HCT116 (cell line): ENCODE measurements around the gene WWOX. TPM values are rescaled to one million over a fixed set of nuclear protein-coding genes. Genes with fewer than 3 reads are reported as not detected.

Source experiments
- ATAC-seq: fragments of 200-7000 bp; cut with Tn5 transposase; 2 replicates; pipeline ENCODE4 v1.9.1; 2020; ENCODE audit warnings: mild to moderate bottlenecking, moderate library complexity
- BruUV-seq: library from RNA; stranded (reverse); fragments of 400-500 nt; replicated peaks from 2 replicates; lab custom pipeline; 2021; lab: Mats Ljungman, UMichigan
- CTCF ChIA-PET: fragments of 300-600 bp; sonication (Branson Sonifier 250); formaldehyde crosslinking; loops from one replicate; lab custom pipeline; 2021; ENCODE audit warnings: antibody characterized with exemption; lab: Charles Lee
- POLR2A ChIA-PET: fragments of 300-600, 350-600 bp; sonication (Branson Sonifier 250); formaldehyde crosslinking; loops from one replicate; lab custom pipeline; 2021; ENCODE audit warnings: antibody characterized with exemption; lab: Charles Lee
- RAD21 ChIA-PET, 2 experiments: fragments of 300-600 bp; sonication (Branson Sonifier 250); formaldehyde crosslinking; loops; one replicate each; lab custom pipeline; 2023; ENCODE audit warnings: low total read pairs in 2 of 2; ENCODE audit not compliant: uncharacterized antibody in 2 of 2, unreplicated experiment in 2 of 2, low non-redundant PET in 1 of 2; lab: Charles Lee
- DNase-seq: peaks from one replicate; pipeline ENCODE4 v3.0.0-alpha.2; 2010; ENCODE audit warnings: low read depth, low spot score
- H2AFZ ChIP-seq: fragments of 200-600 bp; shearing (Covaris generic), sonication (generic); 2 replicates; pipeline ENCODE4 v1.6.1; 2017; ENCODE audit warnings: low read depth, mixed run types, mixed read lengths, antibody characterized with exemption, low read length; ENCODE audit not compliant: poor library complexity, severe bottlenecking
- H3K27ac ChIP-seq: 2 replicates; pipeline ENCODE4 v1.5.1; 2012; ENCODE audit warnings: low read depth, low read length
- H3K27me3 ChIP-seq: fragments of 200-600 bp; sonication (generic); 2 replicates; pipeline ENCODE4 v1.6.1; 2016; ENCODE audit warnings: mixed run types, low read length, mixed read lengths; ENCODE audit not compliant: insufficient read depth
- H3K36me3 ChIP-seq, 2 experiments: fragments of 200-500 bp in 1 of 2; fragments of 200-600 bp in 1 of 2; sonication (Bioruptor generic) in 1 of 2; sonication (generic) in 1 of 2; 2 replicates each; pipeline versions ENCODE4 v1.5.1 to v1.6.1; 2014 to 2016; ENCODE audit warnings: low read length in 2 of 2, inconsistent platforms in 1 of 2, mixed read lengths in 1 of 2, mixed run types in 1 of 2; ENCODE audit not compliant: insufficient read depth in 2 of 2, control insufficient read depth in 1 of 2
- H3K4me1 ChIP-seq, 2 experiments: fragments of 200-600 bp in 1 of 2; sonication (generic) in 1 of 2; 2 replicates each; pipeline versions ENCODE4 v1.5.1 to v1.6.1; 2012 to 2017; ENCODE audit warnings: low read length in 2 of 2, inconsistent platforms in 1 of 2, mild to moderate bottlenecking in 1 of 2, mixed read lengths in 1 of 2, mixed run types in 1 of 2, moderate library complexity in 1 of 2; ENCODE audit not compliant: insufficient read depth in 2 of 2, control insufficient read depth in 1 of 2
- H3K4me2 ChIP-seq: fragments of 200-600 bp; sonication (generic); 2 replicates; pipeline ENCODE4 v1.6.1; 2017; ENCODE audit warnings: mixed run types, low read length, mixed read lengths
- H3K4me3 ChIP-seq, 2 experiments: fragments of 200-600 bp in 1 of 2; sonication (generic) in 1 of 2; replicated peaks in 1 of 2; 2 replicates each; pipeline ENCODE4 v1.5.1; 2011 to 2016; ENCODE audit warnings: low read length in 2 of 2, control low read depth in 1 of 2, low read depth in 1 of 2, mild to moderate bottlenecking in 1 of 2, mixed read lengths in 1 of 2, mixed run types in 1 of 2
- H3K79me2 ChIP-seq: fragments of 200-600 bp; sonication (generic); 2 replicates; pipeline ENCODE4 v1.6.1; 2017; ENCODE audit warnings: mild to moderate bottlenecking, mixed run types, low read length, moderate library complexity, mixed read lengths; ENCODE audit not compliant: insufficient read depth
- H3K9ac ChIP-seq: fragments of 200-600 bp; sonication (generic); 2 replicates; pipeline ENCODE4 v1.6.1; 2016; ENCODE audit warnings: low read length, mixed read lengths
- H3K9me2 ChIP-seq: fragments of 200-600 bp; sonication (generic), shearing (Covaris generic); 2 replicates; pipeline ENCODE4 v1.6.1; 2017; ENCODE audit warnings: mixed run types, mild to moderate bottlenecking, moderate library complexity; ENCODE audit not compliant: insufficient read depth
- H3K9me3 ChIP-seq, 2 experiments: fragments of 200-500 bp in 1 of 2; fragments of 200-600 bp in 1 of 2; sonication (Bioruptor generic) in 1 of 2; sonication (generic) in 1 of 2; 2 replicates each; pipeline ENCODE4 v1.6.1; 2014 to 2017; ENCODE audit warnings: low read length in 2 of 2, mixed read lengths in 2 of 2, inconsistent platforms in 1 of 2, low read depth in 1 of 2, mild to moderate bottlenecking in 1 of 2, mixed run types in 1 of 2, moderate library complexity in 1 of 2; ENCODE audit not compliant: control insufficient read depth in 1 of 2, insufficient read depth in 1 of 2
- H4K20me1 ChIP-seq: fragments of 200-600 bp; sonication (generic), shearing (Covaris generic); 2 replicates; pipeline ENCODE4 v1.6.1; 2017; ENCODE audit warnings: mixed run types, mild to moderate bottlenecking, moderate library complexity; ENCODE audit not compliant: insufficient read depth
- ATF3 ChIP-seq: IDR thresholded peaks from 2 replicates; pipeline ENCODE4 v1.6.1; 2012
- CBX3 ChIP-seq: IDR thresholded peaks from 2 replicates; pipeline ENCODE4 v1.6.1; 2012; ENCODE audit warnings: low read depth
- CTCF ChIP-seq, 3 experiments: fragments of 200-600 bp in 1 of 3; sonication (generic) in 1 of 3; IDR thresholded peaks in 2 of 3; conservative IDR thresholded peaks in 1 of 3; 2 replicates each; pipeline ENCODE4 v1.5.1; 2012 to 2017; ENCODE audit warnings: low read depth in 2 of 3, low read length in 2 of 3, antibody characterized with exemption in 1 of 3, borderline replicate concordance in 1 of 3, control low read depth in 1 of 3, mild to moderate bottlenecking in 1 of 3, mixed read lengths in 1 of 3, mixed run types in 1 of 3, moderate library complexity in 1 of 3; ENCODE audit not compliant: insufficient read depth in 1 of 3
- EGR1 ChIP-seq: IDR thresholded peaks from 2 replicates; pipeline ENCODE4 v1.6.1; 2012; ENCODE audit warnings: low read depth
- ELF1 ChIP-seq: IDR thresholded peaks from 2 replicates; pipeline ENCODE4 v1.6.1; 2012; ENCODE audit warnings: low read depth, borderline replicate concordance
- POLR2A ChIP-seq: IDR thresholded peaks from 2 replicates; pipeline ENCODE4 v1.7.0; 2011; ENCODE audit warnings: borderline replicate concordance; ENCODE audit not compliant: insufficient read depth, insufficient read length; ENCODE audit errors: extremely low read depth
- RAD21 ChIP-seq: IDR thresholded peaks from 2 replicates; pipeline ENCODE4 v1.6.1; 2012; ENCODE audit warnings: low read depth, mild to moderate bottlenecking
- SIN3A ChIP-seq: IDR thresholded peaks from 2 replicates; pipeline ENCODE4 v1.6.1; 2012; ENCODE audit warnings: low read depth
- SRF ChIP-seq: IDR thresholded peaks from 2 replicates; pipeline ENCODE4 v1.6.1; 2012; ENCODE audit warnings: low read depth
- TCF7L2 ChIP-seq: IDR thresholded peaks from 2 replicates; pipeline ENCODE4 v1.7.0; 2011; ENCODE audit warnings: borderline replicate concordance, inconsistent platforms; ENCODE audit not compliant: insufficient read depth, insufficient read length; ENCODE audit errors: extremely low read depth
- intact Hi-C: fragments of 100-400 bp; cut with micrococcal nuclease; formaldehyde crosslinking; loops from 2 replicates; pipeline ENCODE4 v1.10.0; 2022
- total RNA-seq: library from RNA; stranded (reverse); gene quantifications from one replicate; pipeline ENCODE4 v1.2.1, GENCODE V29; 2021; ENCODE audit not compliant: unreplicated experiment
- TF ChIP-seq, protein P1 (sequence below): IDR thresholded peaks from 2 replicates; pipeline ENCODE4 v1.6.1; 2012; ENCODE audit warnings: low read depth

Gene WWOX
- total RNA-seq, 1 experiment from 2014 or later: 13.7 TPM

DNA sequence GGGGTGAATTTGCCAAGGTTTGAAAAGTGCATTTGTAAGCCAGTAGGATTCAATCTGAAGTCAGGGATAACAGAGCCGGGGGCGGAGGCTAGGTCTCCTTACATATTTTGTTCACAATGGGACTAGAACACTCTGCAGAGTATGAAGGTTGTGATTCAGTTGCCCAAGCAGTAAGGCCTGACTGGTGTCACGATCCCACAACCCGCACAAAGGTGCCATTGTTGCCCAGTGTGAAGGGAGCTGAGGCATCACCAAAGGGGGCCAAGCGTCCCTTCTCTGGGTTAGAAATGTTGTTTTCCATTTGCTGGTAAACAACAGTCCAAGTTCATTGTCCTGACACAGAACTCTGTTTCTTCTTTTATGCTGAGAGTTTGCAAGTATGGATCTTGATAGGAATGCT lies 1029.3 kb downstream of the WWOX start:
- Histone ChIP-seq H3K27ac (no peak overlapping the region), H3K9me3 (peaks cover 0 to 28% of the 10 kb centered on the region in 2 experiments; a peak in 2 of 4 replicates), H3K4me2 (no peak overlapping the region), H3K9ac (no peak overlapping the region), H3K27me3 (no peaks in the 10 kb centered on the region), H2AFZ (no peak overlapping the region), H3K9me2 (no peaks in the 10 kb centered on the region), H3K36me3 (no peaks in the 10 kb centered on the region), H3K4me1 (no peaks in the 10 kb centered on the region), H4K20me1 (no peaks in the 10 kb centered on the region), H3K79me2 (no peaks in the 10 kb centered on the region), H3K4me3 (no peak overlapping the region)
- RAD21 ChIA-PET: no interaction called here
- intact Hi-C loops: no loop called here
- CTCF ChIA-PET: no interaction called here
- no peak for TF ChIP-seq SRF
- no peak for TF ChIP-seq CTCF (IDR thresholded peaks at IDR 0.05 in 2 of 3, conservative IDR thresholded peaks at IDR 0.05 in 1 of 3; ENCODE audit: borderline replicate concordance in 1 of 3, insufficient read depth in 1 of 3, low read depth in 2 of 3, low read length in 2 of 3)
- no peak for TF ChIP-seq TCF7L2
- TF ChIP-seq RAD21: no peak
- TF ChIP-seq ELF1: no peak
- BruUV-seq: no TSS peak
- POLR2A ChIA-PET: no interaction called here
- ATAC-seq (no peak), DNase-seq (no peak)

- no peaks in the 10 kb centered on the region for H3K36me3 ChIP-seq
- no peak overlapping the region for H2AFZ ChIP-seq
- H3K9ac ChIP-seq: no peak overlapping the region
- peaks cover 0 to 21% of the 10 kb centered on the region in 2 experiments; a peak in 2 of 4 replicates for H3K9me3 ChIP-seq
- POLR2A ChIA-PET: no interaction called here
- H3K4me2 ChIP-seq: no peak overlapping the region
- no peak overlapping the region for H3K27ac ChIP-seq
- H3K79me2 ChIP-seq: no peaks in the 10 kb centered on the region
- RAD21 ChIA-PET: no interaction called here
- CTCF ChIA-PET: no interaction called here
- ATAC-seq (no peak), DNase-seq (no peak)
- H3K9me2 ChIP-seq: no peaks in the 10 kb centered on the region
- H3K4me3 ChIP-seq: no peak overlapping the region
- intact Hi-C loops: no loop called here
- H4K20me1 ChIP-seq: no peaks in the 10 kb centered on the region
- BruUV-seq: no TSS peak
- no peaks in the 10 kb centered on the region for H3K4me1 ChIP-seq
- no peaks in the 10 kb centered on the region for H3K27me3 ChIP-seq
- TF ChIP-seq CTCF (IDR thresholded peaks at IDR 0.05 in 2 of 3, conservative IDR thresholded peaks at IDR 0.05 in 1 of 3; ENCODE audit: borderline replicate concordance in 1 of 3, insufficient read depth in 1 of 3, low read depth in 2 of 3, low read length in 2 of 3) (no peak), POLR2A (no peak), SIN3A (no peak), CBX3 (no peak), EGR1 (no peak), RAD21 (no peak), ATF3 (no peak)
- TF ChIP-seq, protein P1, sequence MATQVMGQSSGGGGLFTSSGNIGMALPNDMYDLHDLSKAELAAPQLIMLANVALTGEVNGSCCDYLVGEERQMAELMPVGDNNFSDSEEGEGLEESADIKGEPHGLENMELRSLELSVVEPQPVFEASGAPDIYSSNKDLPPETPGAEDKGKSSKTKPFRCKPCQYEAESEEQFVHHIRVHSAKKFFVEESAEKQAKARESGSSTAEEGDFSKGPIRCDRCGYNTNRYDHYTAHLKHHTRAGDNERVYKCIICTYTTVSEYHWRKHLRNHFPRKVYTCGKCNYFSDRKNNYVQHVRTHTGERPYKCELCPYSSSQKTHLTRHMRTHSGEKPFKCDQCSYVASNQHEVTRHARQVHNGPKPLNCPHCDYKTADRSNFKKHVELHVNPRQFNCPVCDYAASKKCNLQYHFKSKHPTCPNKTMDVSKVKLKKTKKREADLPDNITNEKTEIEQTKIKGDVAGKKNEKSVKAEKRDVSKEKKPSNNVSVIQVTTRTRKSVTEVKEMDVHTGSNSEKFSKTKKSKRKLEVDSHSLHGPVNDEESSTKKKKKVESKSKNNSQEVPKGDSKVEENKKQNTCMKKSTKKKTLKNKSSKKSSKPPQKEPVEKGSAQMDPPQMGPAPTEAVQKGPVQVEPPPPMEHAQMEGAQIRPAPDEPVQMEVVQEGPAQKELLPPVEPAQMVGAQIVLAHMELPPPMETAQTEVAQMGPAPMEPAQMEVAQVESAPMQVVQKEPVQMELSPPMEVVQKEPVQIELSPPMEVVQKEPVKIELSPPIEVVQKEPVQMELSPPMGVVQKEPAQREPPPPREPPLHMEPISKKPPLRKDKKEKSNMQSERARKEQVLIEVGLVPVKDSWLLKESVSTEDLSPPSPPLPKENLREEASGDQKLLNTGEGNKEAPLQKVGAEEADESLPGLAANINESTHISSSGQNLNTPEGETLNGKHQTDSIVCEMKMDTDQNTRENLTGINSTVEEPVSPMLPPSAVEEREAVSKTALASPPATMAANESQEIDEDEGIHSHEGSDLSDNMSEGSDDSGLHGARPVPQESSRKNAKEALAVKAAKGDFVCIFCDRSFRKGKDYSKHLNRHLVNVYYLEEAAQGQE: no peak
Measured at GRCh38 chr16:79130616-79131015, 1031.2 kb downstream of the WWOX start.
